OCI-LY7 (cell line): Measurements from ENCODE around the gene AGK. TPM values are rescaled to one million over a fixed set of nuclear protein-coding genes. Genes with fewer than 3 reads are reported as not detected.

Experiments
- BruUV-seq: library from RNA; stranded (reverse); fragments of 400-500 nt; replicated peaks from 2 replicates; lab custom pipeline; 2021; lab: Mats Ljungman, UMichigan
- CTCF ChIA-PET: fragments of 300-600 bp; sonication (Branson Sonifier 250); formaldehyde crosslinking; loops from one replicate; lab custom pipeline; 2022; ENCODE audit warnings: antibody characterized with exemption; ENCODE audit not compliant: unreplicated experiment; lab: Charles Lee
- POLR2A ChIA-PET: fragments of 300-600 bp; sonication (Branson Sonifier 250); formaldehyde crosslinking; loops from one replicate; lab custom pipeline; 2022; ENCODE audit warnings: antibody characterized with exemption; lab: Charles Lee
- DNase-seq: peaks from one replicate; pipeline ENCODE4 v3.0.0-alpha.2; 2015; ENCODE audit warnings: low spot score
- H2AFZ ChIP-seq: fragments of 200-600 bp; sonication (generic), shearing (Covaris generic); 2 replicates; pipeline ENCODE4 v1.6.1; 2014; ENCODE audit warnings: mild to moderate bottlenecking, antibody characterized with exemption, low read length, moderate library complexity
- H3K27ac ChIP-seq: fragments of 200-600 bp; sonication (generic); 2 replicates; pipeline ENCODE4 v1.5.1; 2014; ENCODE audit warnings: mixed run types, low read depth, mild to moderate bottlenecking, moderate library complexity, low read length, inconsistent platforms; ENCODE audit not compliant: poor library complexity, severe bottlenecking
- H3K36me3 ChIP-seq: fragments of 200-600 bp; sonication (generic); 2 replicates; pipeline ENCODE4 v1.6.1; 2014; ENCODE audit warnings: mild to moderate bottlenecking, antibody characterized with exemption, low read length, moderate library complexity, mixed read lengths; ENCODE audit not compliant: insufficient read depth
- H3K4me1 ChIP-seq: fragments of 200-600 bp; sonication (generic); 2 replicates; pipeline ENCODE4 v1.5.1; 2014; ENCODE audit warnings: mild to moderate bottlenecking, low read length; ENCODE audit not compliant: insufficient read depth, poor library complexity, severe bottlenecking
- H3K4me2 ChIP-seq: fragments of 200-600 bp; sonication (generic); 2 replicates; pipeline ENCODE4 v1.6.1; 2014; ENCODE audit warnings: mild to moderate bottlenecking, low read length
- H3K4me3 ChIP-seq: fragments of 200-600 bp; sonication (generic); 2 replicates; pipeline ENCODE4 v1.5.1; 2014; ENCODE audit warnings: mild to moderate bottlenecking, low read depth, low read length; ENCODE audit not compliant: poor library complexity, severe bottlenecking
- H3K79me2 ChIP-seq: fragments of 200-600 bp; sonication (generic); 2 replicates; pipeline ENCODE4 v1.6.1; 2016; ENCODE audit warnings: low read depth, mild to moderate bottlenecking, low read length, moderate library complexity, mixed read lengths; ENCODE audit not compliant: insufficient read depth
- H3K9me2 ChIP-seq: fragments of 200-600 bp; sonication (generic); 2 replicates; pipeline ENCODE4 v1.6.1; 2016; ENCODE audit warnings: mild to moderate bottlenecking, low read length, mixed read lengths; ENCODE audit not compliant: insufficient read depth
- H3K9me3 ChIP-seq: fragments of 200-600 bp; sonication (generic); 2 replicates; pipeline ENCODE4 v1.6.1; 2014; ENCODE audit warnings: mild to moderate bottlenecking, mixed run types, low read length, mixed read lengths
- H4K20me1 ChIP-seq: fragments of 200-600 bp; sonication (generic); 2 replicates; pipeline ENCODE4 v1.6.1; 2014; ENCODE audit warnings: mild to moderate bottlenecking, antibody characterized with exemption, low read length, moderate library complexity, mixed read lengths; ENCODE audit not compliant: insufficient read depth
- EZH2phosphoT487 ChIP-seq: fragments of 200-600 bp; sonication (generic); IDR thresholded peaks from 2 replicates; pipeline ENCODE4 v1.6.1; 2018; ENCODE audit warnings: low read depth, borderline replicate concordance, mild to moderate bottlenecking, mixed run types, antibody characterized with exemption, low read length, moderate library complexity, mixed read lengths
- intact Hi-C: fragments of 100-400 bp; cut with micrococcal nuclease; formaldehyde crosslinking; loops from one replicate; pipeline ENCODE4 v1.10.0; 2022; ENCODE audit not compliant: unreplicated experiment
- total RNA-seq, 2 experiments: library from RNA; depleted of rRNA in 1 of 2; stranded (reverse); fragments of >200 nt in 1 of 2; shearing (Covaris generic) in 1 of 2; gene quantifications; 2 replicates each; pipeline ENCODE4 v1.2.3, GENCODE V29; 2014 to 2022
- TF ChIP-seq, protein P1 (sequence below): fragments of 200-600 bp; sonication (generic); conservative IDR thresholded peaks from 2 replicates; pipeline ENCODE4 v1.5.1; 2014; ENCODE audit warnings: mild to moderate bottlenecking, antibody characterized with exemption, low read length, moderate library complexity, mixed read lengths

The AGK gene
- total RNA-seq, 2 experiments from 2014 or later, result 31.2 to 33.6 TPM

DNA sequence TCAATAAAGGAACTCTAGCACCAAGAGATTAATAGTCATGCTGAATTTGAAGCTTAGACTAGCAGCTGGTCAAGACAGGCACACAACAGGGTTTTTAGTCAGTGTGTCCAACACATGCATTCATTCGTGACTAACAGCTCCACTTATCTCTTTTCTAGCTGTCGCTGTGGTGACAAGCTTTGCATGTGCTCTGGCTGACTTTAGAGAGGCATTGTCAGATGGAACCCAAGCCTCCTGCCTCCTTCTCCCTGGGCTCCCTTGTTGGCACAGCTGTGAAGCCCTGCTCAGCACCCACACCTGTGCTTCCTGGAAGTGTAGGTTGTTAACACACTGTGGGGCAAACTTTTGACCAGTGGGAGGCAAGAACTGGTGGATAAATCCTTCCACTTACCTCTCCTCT, 9.8 kb upstream of the AGK start:
- CTCF ChIA-PET, result no interaction called here
- no peak for DNase-seq
- POLR2A ChIA-PET, result interaction anchor here (0.5 kb wide), 1 partner anchor 444 kb away, joined by 4 read pairs; no protein-coding TSS in a partner anchor
- intact Hi-C loops, result no loop called here
- Histone ChIP-seq H3K36me3 (no peaks in the 10 kb centered on the region), H3K79me2 (no peaks in the 10 kb centered on the region), H3K4me2 (no peak overlapping the region), H3K9me3 (no peaks in the 10 kb centered on the region), H3K9me2 (no peaks in the 10 kb centered on the region), H3K27ac (no peak overlapping the region), H3K4me3 (no peak overlapping the region), H2AFZ (no peak overlapping the region), H3K4me1 (no peaks in the 10 kb centered on the region), H4K20me1 (no peaks in the 10 kb centered on the region)
- TF ChIP-seq, protein P1, sequence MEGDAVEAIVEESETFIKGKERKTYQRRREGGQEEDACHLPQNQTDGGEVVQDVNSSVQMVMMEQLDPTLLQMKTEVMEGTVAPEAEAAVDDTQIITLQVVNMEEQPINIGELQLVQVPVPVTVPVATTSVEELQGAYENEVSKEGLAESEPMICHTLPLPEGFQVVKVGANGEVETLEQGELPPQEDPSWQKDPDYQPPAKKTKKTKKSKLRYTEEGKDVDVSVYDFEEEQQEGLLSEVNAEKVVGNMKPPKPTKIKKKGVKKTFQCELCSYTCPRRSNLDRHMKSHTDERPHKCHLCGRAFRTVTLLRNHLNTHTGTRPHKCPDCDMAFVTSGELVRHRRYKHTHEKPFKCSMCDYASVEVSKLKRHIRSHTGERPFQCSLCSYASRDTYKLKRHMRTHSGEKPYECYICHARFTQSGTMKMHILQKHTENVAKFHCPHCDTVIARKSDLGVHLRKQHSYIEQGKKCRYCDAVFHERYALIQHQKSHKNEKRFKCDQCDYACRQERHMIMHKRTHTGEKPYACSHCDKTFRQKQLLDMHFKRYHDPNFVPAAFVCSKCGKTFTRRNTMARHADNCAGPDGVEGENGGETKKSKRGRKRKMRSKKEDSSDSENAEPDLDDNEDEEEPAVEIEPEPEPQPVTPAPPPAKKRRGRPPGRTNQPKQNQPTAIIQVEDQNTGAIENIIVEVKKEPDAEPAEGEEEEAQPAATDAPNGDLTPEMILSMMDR, result no peak
- no peak for TF ChIP-seq EZH2phosphoT487
- BruUV-seq, result no TSS peak

DNA sequence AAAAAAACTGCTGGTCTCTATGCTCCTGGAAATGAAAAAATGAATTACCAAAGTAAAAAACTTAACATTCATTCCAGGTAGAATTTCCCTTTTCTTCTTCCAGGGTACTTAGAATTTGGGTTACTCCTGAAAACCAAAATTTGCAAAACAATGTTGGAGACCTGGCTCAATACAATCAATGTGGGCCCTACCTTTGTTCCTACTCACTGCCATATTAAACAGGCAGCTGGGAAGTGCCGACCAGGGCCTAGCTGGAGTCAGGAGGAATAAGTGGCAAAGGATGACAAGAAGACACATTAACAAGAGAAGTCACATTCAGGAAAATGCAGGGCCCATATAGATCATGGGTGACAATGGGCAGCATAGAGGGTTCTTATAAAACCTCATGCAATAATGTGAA, 6.4 kb upstream of the AGK start:
- Histone ChIP-seq H3K36me3 (no peaks in the 10 kb centered on the region), H3K4me1 (peaks cover 7% of the 10 kb centered on the region), H2AFZ (no peak overlapping the region), H3K79me2 (no peaks in the 10 kb centered on the region), H3K4me2 (no peak overlapping the region), H3K4me3 (no peak overlapping the region), H3K27ac (no peak overlapping the region), H3K9me2 (no peaks in the 10 kb centered on the region), H3K9me3 (no peaks in the 10 kb centered on the region), H4K20me1 (no peaks in the 10 kb centered on the region)
- DNase-seq, result no peak
- BruUV-seq, result no TSS peak
- TF ChIP-seq, protein P1, result no peak
- no peak for TF ChIP-seq EZH2phosphoT487
- CTCF ChIA-PET, result no interaction called here
- intact Hi-C loops, result no loop called here
- POLR2A ChIA-PET, result no interaction called here

DNA sequence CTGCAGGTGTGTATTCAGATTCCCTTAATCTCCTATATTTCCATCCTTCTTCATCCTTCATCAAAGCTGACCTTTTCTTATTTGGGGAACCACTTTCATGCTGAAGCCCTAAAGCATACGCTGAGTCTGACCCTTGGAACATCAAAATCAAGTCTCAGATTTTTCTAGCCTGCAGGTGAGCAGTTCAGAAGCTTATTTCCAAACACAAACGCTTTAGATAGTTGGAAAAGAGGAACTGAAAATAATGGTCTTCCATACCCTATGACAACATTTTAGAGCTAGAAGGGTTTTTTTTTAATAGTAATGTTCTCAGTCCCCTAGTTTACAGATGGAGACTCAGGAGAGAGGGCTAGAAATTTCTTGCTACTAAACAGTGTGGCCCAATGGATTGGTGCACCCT, 1.6 kb upstream of the AGK start:
- Histone ChIP-seq H3K27ac (no peak overlapping the region), H3K79me2 (no peaks in the 10 kb centered on the region; the same call in 1 of the 2 replicates), H4K20me1 (no peaks in the 10 kb centered on the region), H3K4me3 (no peak overlapping the region), H3K9me2 (no peaks in the 10 kb centered on the region), H3K4me1 (peaks cover 21% of the 10 kb centered on the region), H3K9me3 (no peaks in the 10 kb centered on the region), H3K4me2 (0 out of 2 replicates have a peak overlapping the region, but pooled peaks have one; percentile 6), H2AFZ (no peak overlapping the region), H3K36me3 (0 out of 2 replicates have a peak, but pooled peaks cover 3% of the 10 kb centered on the region)
- no peak for TF ChIP-seq EZH2phosphoT487
- TF ChIP-seq, protein P1, result no peak
- peak; percentile 21 for DNase-seq
- ChIA-PET POLR2A (interaction anchor here (0.6 to 1.7 kb wide), 3 partner anchors 19 to 105 kb away, joined by 3 to 6 read pairs (median 4); no protein-coding TSS in a partner anchor), CTCF (no interaction called here)
- BruUV-seq, result no TSS peak
- intact Hi-C loops, result no loop called here
